GM21515 (cell line): ENCODE data around the gene KIF17.

Experiments used
- ATAC-seq: cut with Tn5 transposase; IDR thresholded peaks from one replicate; pipeline ENCODE4 v1.9.1; 2021; ENCODE audit not compliant: unreplicated experiment

The KIF17 gene

GRCh38 chr1:20662110-20662475, 55.7 kb downstream of the KIF17 start:
- no peak for ATAC-seq

DNA sequence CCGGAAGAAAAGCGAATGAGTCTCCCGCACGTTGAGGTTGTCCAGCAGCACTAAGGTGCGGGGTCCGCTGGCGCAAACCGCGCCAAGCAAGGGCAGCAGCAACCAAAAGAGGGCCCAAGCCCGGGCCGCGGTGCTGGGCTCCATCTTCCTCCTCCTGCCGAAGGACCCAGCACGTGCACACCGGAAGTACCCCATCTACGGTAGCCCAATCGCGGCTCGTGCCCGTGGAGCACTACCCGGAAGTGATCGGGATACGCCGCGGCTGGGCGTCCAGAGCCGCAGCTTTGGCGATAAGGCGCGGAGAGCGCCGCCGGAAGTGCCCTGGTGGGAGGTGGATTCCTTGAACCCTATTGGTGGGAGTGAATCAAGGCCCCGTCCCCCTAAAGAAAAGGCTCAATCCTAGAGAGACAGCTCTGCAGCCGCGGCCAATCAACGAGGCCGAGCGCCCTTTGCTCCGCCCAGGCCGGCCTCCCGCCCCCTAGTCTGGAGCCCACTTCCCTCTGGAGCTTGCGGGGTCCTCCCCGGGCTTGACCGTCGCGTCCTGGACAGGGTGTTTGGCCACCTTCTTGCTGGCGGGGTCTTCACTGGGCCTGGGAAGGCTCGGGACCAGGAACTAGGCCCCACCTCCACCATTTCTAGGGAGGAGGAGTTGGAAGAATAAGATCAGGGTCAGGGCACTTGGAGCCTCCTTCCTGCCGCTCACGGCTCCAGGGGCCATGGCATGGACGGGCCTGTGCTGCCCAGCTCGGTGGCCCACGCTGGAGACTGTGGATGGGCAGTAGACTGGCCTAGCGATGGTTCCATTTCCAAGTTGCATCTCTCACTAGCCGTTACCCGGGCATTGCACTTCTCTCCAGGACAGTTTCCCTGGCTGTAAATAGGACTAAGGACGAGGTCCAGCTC, 56.3 kb downstream of the KIF17 start, which contains the start of gene DDOST:
Gene DDOST, minus strand, starts transcription at position 163 of the 903 bp plus-strand sequence. Its CDS starts 19 bp downstream, at position 144.
- ATAC-seq = peak; percentile 93

DNA sequence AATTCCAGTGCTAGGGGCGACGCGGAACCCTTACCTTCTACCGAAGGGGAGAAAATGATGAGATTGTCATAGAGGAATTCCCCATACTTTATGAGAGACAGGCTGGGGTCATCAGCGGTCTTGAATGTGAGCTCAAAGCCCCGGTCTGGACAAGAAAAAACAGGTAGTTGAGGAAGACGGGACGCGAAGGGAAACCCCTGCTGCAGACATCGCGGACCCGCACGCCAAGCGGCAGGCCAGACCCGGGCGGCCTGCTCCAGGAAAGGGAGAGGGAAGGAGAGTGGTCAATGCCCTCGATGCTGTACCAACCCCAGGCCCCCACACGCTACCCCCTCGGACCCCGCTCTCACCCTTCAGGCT, 57.0 kb downstream of the KIF17 start:
- ATAC-seq = peak; percentile 4

GRCh38 chr1:20660363-20660762, 57.4 kb downstream of the KIF17 start:
- no peak for ATAC-seq

GRCh38 chr1:20658166-20658915, 59.5 kb downstream of the KIF17 start:
- no peak for ATAC-seq

DNA sequence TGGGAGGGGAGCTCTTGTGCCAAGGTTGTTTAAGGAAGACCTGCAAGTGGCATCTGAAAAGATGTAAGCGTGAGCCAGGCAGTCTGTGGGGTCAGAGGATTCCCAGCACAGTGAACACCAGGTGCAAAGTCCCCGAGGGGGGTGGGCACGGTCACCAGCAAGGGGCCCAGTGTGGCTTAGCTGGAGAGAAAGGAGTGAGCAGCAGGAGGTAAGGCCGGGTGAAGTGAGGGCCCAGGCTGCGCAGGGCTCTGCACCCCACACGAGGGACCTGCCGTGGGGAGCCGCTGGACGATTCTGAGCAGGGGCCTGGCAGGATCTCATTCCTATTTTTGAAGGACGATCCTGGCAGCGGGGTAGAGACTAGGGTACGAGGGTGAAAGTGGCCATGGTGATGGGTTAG, 60.8 kb downstream of the KIF17 start:
- ATAC-seq = no peak

GRCh38 chr1:20654104-20654690, 63.6 kb downstream of the KIF17 start:
- no peak for ATAC-seq

GRCh38 chr1:20652300-20652699, 65.5 kb downstream of the KIF17 start:
- ATAC-seq = no peak

DNA sequence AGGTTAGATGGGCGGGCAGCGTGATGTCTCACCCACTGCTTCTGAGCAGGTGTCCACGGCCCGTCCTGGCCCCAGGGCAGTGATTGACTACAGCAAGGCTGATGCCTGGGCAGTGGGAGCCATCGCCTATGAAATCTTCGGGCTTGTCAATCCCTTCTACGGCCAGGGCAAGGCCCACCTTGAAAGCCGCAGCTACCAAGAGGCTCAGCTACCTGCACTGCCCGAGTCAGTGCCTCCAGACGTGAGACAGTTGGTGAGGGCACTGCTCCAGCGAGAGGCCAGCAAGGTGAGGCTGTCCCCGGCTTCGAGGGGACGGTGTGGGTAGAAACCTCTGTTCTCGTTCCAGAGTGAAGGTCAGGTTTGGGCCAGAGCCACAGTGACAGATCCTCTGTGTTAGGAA, 68.9 kb downstream of the KIF17 start:
- ATAC-seq = no peak

DNA sequence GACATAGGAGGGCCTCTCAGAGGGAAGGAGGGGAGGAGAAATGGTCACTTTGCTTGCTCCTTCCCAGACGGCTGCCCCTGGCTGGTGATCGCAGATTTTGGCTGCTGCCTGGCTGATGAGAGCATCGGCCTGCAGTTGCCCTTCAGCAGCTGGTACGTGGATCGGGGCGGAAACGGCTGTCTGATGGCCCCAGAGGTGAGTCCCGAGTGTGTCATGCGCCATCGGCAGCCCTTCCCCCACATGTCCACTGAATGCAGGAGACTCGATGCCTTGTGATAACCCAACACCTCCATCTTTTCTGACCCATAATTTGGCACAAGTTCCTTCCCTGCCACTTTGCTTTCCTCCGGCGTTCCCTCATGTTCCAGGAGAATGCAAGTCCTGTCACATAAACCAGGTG, 69.4 kb downstream of the KIF17 start:
- no peak for ATAC-seq

GRCh38 chr1:20645414-20645813, 72.4 kb downstream of the KIF17 start:
- ATAC-seq = no peak

DNA sequence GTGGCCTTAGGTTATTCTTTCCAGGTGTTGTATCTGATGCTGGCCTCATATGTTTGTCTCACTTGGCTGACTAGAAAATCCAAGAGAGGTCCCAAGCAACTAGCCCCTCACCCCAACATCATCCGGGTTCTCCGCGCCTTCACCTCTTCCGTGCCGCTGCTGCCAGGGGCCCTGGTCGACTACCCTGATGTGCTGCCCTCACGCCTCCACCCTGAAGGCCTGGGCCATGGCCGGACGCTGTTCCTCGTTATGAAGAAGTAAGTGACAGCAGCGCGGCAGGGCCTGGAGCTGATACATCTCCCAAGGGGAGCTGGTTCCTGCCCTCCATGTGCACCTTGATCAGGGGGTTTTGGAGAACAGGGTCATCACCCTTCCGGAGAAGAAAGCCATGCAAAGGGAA, 73.4 kb downstream of the KIF17 start:
- ATAC-seq = no peak

DNA sequence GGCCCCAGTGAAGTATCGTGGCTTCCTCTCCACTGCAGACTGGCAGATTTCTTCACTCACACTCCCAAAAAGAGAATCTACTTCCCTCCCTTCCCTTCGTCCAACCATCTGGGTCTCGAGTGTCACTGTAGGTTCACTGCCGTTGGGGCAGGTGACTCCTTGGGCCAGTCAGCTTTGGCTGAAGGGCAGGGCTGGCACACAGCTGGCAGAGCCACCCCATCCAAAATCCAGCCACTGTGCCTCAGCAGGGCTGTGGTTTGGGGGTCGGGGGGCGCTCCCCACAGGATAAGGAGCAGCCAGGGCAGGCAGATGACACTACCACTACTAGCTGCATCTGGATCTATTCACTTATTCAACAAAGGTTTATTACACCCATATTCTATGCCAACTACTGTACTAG, 74.7 kb downstream of the KIF17 start:
- no peak for ATAC-seq

DNA sequence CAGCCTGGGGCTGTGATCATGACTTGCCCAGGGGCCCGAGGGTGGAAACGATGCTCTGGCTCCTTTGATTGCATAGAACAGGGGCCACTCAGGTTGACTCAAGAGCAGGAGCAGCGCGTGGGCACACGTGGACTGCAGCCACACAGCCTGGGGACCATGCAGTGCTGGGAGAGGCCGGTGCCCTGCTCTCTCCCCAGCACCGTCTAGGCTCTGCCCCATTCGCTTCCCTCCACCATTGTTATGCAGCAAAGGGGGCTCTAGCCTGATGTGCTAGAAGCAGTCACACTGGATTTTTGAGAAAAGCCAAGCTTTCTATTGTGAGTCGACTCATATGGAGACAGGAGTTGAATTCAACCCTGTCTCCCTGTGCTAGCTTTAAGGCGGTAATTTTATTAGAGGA, 75.8 kb downstream of the KIF17 start:
- ATAC-seq = no peak

DNA sequence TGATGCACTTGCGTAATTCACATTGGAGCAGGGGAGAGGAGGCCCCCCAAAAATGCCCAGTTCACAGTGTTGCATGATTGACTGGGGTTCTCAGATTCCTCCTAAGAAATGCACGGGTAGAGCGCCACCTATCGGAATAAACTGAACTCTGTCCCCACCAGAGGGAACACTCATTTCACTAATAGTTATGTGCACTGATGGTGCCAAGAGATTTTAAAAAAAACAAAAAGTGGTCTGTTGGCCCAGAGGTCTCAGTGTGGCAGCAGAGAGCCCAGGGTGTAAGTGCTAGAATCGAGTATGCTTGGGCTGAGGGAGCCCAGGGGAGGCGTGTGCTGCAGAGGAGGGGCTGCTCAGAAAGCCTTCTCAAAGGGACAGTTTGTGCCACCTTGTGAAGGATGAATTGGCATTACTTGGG, 77.6 kb downstream of the KIF17 start:
- ATAC-seq = no peak

- ATAC-seq = no peak
These were observed 80.9 kb downstream of the KIF17 start for GRCh38 chr1:20636785-20637347.

GRCh38 chr1:20634594-20635084, 83.2 kb downstream of the KIF17 start:
- ATAC-seq = no peak

DNA sequence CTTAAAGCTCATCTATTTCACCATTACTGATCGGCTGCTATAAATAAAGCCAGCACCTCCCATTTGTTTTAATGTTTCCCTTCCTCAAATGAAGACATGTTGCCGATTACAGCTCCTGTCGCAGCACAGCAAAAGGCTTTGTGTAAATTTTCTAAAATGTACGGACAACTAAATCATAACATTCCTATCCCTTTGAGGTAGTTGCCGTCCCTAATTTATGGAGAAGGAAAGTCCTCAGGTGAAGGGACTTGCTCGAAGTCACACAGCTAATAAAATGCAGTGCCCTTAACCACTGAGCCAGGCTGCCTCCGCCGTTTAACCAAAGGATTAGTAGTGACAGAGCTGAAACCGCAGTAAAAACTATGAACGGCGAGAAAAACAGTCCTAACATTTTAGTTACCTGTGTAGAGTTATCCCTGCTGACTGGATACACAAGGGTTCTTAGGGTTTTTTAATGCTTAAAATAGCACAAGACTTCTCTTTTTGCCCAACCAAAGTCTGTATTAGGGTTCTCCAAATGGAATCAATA, 83.7 kb downstream of the KIF17 start:
- ATAC-seq = no peak

GRCh38 chr1:20633190-20634064, 84.4 kb downstream of the KIF17 start, which contains the start of gene PINK1:
TSS of gene PINK1 (plus strand) at chr1:20633458. CDS start at chr1:20633549, 91 bp downstream.
- no peak for ATAC-seq

DNA sequence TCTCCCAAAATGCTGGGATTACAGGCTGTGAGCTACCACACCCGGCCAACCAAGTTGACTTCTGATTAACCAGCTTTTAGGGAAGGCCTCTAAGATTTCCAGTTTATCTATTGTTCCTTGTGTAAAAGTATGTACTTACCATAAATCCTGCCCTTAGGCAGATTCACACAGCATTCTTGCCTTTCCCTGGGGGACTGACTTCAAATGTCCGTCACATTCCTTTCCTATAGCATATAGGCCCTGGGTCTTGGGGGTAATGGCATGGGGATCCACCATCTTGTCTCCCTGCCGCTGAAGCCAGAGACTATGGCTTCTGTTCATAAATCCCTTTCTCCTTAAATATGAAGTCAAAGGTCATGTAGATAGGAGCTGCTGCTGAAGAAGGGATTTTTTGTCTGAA, 85.4 kb downstream of the KIF17 start:
- no peak for ATAC-seq
